ENCODE results near the gene C5. TPM values are rescaled to one million over a fixed set of nuclear protein-coding genes. Genes with fewer than 3 reads are reported as not detected.

C5 gene
- total and polyA plus RNA-seq, 9 of the 15 experiments (the other 6 are each of a cell fraction or from before 2014, with no cell fraction given), result 0.08 to 0.91 (median 0.42) TPM

DNA sequence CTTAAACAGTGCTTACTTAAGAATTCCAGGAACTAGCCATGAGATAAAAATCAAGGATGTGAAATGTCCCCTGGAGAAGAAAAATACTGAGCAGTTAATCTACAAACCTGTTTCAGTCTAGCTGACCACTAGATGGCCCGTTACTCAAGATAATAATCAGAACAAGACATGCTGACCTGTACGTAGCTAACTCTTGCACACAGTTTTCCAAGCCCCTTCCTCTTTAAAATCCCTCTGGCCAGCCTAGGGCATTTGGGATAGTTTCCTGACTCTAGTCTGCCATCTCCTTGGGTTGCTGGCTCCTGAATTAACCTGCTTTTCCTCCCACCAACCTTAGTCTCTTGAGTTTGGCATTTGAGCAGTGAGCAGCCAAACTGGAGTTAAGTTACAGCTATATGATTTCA, 64.3 kb downstream of the C5 start (continued):
- TF ChIP-seq MCM2 (IDR thresholded peaks at IDR 0.05; ENCODE audit: low read depth) (no peak), PHF8 (IDR thresholded peaks at IDR 0.05; ENCODE audit: borderline replicate concordance, low read length) (no peak), HDAC8 (tag; IDR thresholded peaks at IDR 0.05) (no peak), MEIS2 (IDR thresholded peaks at IDR 0.05; ENCODE audit: partially characterized antibody) (peak; percentile 31), MTA3 (IDR thresholded peaks at IDR 0.05; ENCODE audit: borderline replicate concordance) (peak; percentile 30; the same call in 1 of the 2 replicates), DPF2 (IDR thresholded peaks at IDR 0.05) (peak; percentile 50; the same call in 1 of the 2 replicates), TCFL5 (CRISPR knock-in tag; conservative IDR thresholded peaks at IDR 0.05) (no peak)
- TF ChIP-seq, protein P1, sequence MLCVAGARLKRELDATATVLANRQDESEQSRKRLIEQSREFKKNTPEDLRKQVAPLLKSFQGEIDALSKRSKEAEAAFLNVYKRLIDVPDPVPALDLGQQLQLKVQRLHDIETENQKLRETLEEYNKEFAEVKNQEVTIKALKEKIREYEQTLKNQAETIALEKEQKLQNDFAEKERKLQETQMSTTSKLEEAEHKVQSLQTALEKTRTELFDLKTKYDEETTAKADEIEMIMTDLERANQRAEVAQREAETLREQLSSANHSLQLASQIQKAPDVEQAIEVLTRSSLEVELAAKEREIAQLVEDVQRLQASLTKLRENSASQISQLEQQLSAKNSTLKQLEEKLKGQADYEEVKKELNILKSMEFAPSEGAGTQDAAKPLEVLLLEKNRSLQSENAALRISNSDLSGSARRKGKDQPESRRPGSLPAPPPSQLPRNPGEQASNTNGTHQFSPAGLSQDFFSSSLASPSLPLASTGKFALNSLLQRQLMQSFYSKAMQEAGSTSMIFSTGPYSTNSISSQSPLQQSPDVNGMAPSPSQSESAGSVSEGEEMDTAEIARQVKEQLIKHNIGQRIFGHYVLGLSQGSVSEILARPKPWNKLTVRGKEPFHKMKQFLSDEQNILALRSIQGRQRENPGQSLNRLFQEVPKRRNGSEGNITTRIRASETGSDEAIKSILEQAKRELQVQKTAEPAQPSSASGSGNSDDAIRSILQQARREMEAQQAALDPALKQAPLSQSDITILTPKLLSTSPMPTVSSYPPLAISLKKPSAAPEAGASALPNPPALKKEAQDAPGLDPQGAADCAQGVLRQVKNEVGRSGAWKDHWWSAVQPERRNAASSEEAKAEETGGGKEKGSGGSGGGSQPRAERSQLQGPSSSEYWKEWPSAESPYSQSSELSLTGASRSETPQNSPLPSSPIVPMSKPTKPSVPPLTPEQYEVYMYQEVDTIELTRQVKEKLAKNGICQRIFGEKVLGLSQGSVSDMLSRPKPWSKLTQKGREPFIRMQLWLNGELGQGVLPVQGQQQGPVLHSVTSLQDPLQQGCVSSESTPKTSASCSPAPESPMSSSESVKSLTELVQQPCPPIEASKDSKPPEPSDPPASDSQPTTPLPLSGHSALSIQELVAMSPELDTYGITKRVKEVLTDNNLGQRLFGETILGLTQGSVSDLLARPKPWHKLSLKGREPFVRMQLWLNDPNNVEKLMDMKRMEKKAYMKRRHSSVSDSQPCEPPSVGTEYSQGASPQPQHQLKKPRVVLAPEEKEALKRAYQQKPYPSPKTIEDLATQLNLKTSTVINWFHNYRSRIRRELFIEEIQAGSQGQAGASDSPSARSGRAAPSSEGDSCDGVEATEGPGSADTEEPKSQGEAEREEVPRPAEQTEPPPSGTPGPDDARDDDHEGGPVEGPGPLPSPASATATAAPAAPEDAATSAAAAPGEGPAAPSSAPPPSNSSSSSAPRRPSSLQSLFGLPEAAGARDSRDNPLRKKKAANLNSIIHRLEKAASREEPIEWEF (CRISPR knock-in tag; IDR thresholded peaks at IDR 0.05), result no peak
